HEK293 (cell line): ENCODE results near the gene PAF1.

Experiments used
- ZBTB49 ChIP-seq: fragments of 450-650 bp; formaldehyde crosslinking; IDR thresholded peaks from 2 replicates; pipeline ENCODE4 v1.5.1; 2016; ENCODE audit warnings: missing biosample characterization, missing genetic modification characterization, low read depth
- TF ChIP-seq, protein P1 (sequence below): fragments of 450-650 bp; formaldehyde crosslinking; IDR thresholded peaks from 2 replicates; pipeline ENCODE4 v1.5.1; 2016; ENCODE audit warnings: missing biosample characterization, missing genetic modification characterization

DNA sequence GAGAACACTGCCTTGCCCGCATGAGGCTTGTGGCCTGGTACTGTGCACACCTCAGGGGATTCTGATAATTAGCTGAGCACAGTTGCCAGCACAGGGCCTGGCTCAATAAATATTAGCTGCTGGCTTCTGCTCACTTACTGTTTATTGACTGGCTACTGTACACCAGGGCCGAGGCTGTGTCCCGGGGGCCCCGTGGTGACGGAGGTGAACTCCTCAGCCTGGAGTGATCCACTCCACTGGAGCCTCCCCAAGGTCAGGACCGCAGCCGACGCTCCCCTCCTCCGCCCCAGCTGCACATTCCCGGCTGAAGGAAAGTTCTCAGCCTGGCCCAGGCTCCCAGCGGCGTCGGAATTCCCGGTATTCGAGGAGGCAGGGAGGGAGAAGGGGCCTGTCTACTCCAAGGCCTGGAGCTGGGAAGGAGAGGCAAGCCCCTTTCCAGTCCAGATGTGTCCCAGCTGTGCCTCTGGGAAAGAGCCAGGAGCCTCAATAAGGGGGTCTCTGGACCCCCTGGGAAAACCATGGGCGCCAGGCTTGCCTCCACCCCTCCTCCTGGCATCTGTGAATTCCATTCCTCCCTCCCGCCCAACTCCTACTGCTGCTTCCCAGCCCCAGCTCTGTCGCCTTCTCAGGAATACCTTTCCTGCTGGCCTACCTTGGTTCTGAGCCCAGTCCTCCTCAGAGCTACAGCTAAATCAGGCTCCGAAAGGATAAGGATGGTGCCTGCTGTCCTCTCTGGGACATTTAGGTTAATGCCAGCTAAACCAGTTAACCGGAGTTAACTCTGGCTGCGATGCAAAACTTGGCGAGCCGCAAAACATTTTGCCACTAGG, 37.6 kb upstream of the PAF1 start:
- TF ChIP-seq, protein P1, sequence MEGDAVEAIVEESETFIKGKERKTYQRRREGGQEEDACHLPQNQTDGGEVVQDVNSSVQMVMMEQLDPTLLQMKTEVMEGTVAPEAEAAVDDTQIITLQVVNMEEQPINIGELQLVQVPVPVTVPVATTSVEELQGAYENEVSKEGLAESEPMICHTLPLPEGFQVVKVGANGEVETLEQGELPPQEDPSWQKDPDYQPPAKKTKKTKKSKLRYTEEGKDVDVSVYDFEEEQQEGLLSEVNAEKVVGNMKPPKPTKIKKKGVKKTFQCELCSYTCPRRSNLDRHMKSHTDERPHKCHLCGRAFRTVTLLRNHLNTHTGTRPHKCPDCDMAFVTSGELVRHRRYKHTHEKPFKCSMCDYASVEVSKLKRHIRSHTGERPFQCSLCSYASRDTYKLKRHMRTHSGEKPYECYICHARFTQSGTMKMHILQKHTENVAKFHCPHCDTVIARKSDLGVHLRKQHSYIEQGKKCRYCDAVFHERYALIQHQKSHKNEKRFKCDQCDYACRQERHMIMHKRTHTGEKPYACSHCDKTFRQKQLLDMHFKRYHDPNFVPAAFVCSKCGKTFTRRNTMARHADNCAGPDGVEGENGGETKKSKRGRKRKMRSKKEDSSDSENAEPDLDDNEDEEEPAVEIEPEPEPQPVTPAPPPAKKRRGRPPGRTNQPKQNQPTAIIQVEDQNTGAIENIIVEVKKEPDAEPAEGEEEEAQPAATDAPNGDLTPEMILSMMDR (tag by site-specific recombination) = no peak; the same call in 1 of the 2 replicates
- TF ChIP-seq ZBTB49 (tag by site-specific recombination) = no peak
